ENCODE data around the gene TRPM3. TPM values are rescaled to one million over a fixed set of nuclear protein-coding genes. Genes with fewer than 3 reads are reported as not detected.

Gene TRPM3
- total RNA-seq, 1 donor from 2014 or later, result 0.35 TPM

GRCh38 chr9:70859694-70860093 is 261.7 kb downstream of the TRPM3 start:
- Histone ChIP-seq H3K36me3 (no peaks in the 10 kb centered on the region), H3K9me3 (no peaks in the 10 kb centered on the region), H3K27me3 (no peaks in the 10 kb centered on the region), H3K27ac (no peak overlapping the region), H3K4me1 (no peaks in the 10 kb centered on the region), H3K4me3 (no peak overlapping the region)
- intact Hi-C loops (cut with DNase I), result no loop called here
- ATAC-seq (no peak), DNase-seq (no peak)
- no peak for TF ChIP-seq CTCF (IDR thresholded peaks at IDR 0.05)

GRCh38 chr9:70856411-70856810 is 265.0 kb downstream of the TRPM3 start:
- ATAC-seq (no peak), DNase-seq (no peak)
- H3K36me3 ChIP-seq, result no peaks in the 10 kb centered on the region
- H3K27me3 ChIP-seq, result no peaks in the 10 kb centered on the region
- H3K4me1 ChIP-seq, result no peaks in the 10 kb centered on the region
- H3K27ac ChIP-seq, result no peak overlapping the region
- TF ChIP-seq CTCF (IDR thresholded peaks at IDR 0.05), result no peak
- no peak overlapping the region for H3K4me3 ChIP-seq
- intact Hi-C loops (cut with DNase I), result no loop called here
- H3K9me3 ChIP-seq, result no peaks in the 10 kb centered on the region

- DNase-seq, result no peak
- Histone ChIP-seq H3K9me3 (no peaks in the 10 kb centered on the region), H3K36me3 (no peaks in the 10 kb centered on the region), H3K4me1 (no peaks in the 10 kb centered on the region), H3K4me3 (no peak overlapping the region), H3K27me3 (no peaks in the 10 kb centered on the region), H3K27ac (no peak overlapping the region)
- no peak for TF ChIP-seq CTCF (IDR thresholded peaks at IDR 0.05)
- intact Hi-C loops (cut with DNase I), result no loop called here
- ATAC-seq, result no peak
Measured at GRCh38 chr9:70852711-70853240, 268.6 kb downstream of the TRPM3 start.

- H3K4me1 ChIP-seq, result no peaks in the 10 kb centered on the region
- H3K9me3 ChIP-seq, result no peaks in the 10 kb centered on the region
- H3K4me3 ChIP-seq, result no peak overlapping the region
- H3K27ac ChIP-seq, result no peak overlapping the region
- H3K27me3 ChIP-seq, result no peaks in the 10 kb centered on the region
- ATAC-seq (no peak), DNase-seq (no peak)
- intact Hi-C loops (cut with DNase I), result no loop called here
- TF ChIP-seq CTCF (IDR thresholded peaks at IDR 0.05), result no peak
- H3K36me3 ChIP-seq, result no peaks in the 10 kb centered on the region
Measured at GRCh38 chr9:70840266-70840665, 281.2 kb downstream of the TRPM3 start.

- intact Hi-C loops (cut with DNase I), result no loop called here
- no peak overlapping the region for H3K27ac ChIP-seq
- ATAC-seq, result no peak
Measured at GRCh38 chr9:70835323-70835722, 286.1 kb downstream of the TRPM3 start.

More at GRCh38 chr9:70835323-70835722, 286.1 kb downstream of the TRPM3 start:
- Histone ChIP-seq H3K4me3 (no peak overlapping the region), H3K9me3 (no peaks in the 10 kb centered on the region), H3K27me3 (no peaks in the 10 kb centered on the region), H3K4me1 (no peaks in the 10 kb centered on the region), H3K36me3 (no peaks in the 10 kb centered on the region)
- TF ChIP-seq CTCF (IDR thresholded peaks at IDR 0.05), result no peak
- no peak for DNase-seq

Measured in upper lobe of right lung (tissue), 1 donor.